Activated naive CD8-positive, alpha-beta T cell treated with anti-CD3 and anti-CD28 coated beads, Interleukin-2, amount 50 U/mL, for 24 hours (primary cell): ENCODE measurements around the gene MSN.
"Not testable (repeated sequence)": the region's sequence is repeated elsewhere in the genome, so short reads cannot be mapped to it uniquely, and the experiment has no call there.

Source experiments
- ATAC-seq: fragments of 150-1000 bp; cut with Tn5 transposase; one replicate; pipeline ENCODE4 v1.10.0; 2021
- DNase-seq: peaks from one replicate; pipeline ENCODE4 v3.0.0; 2021
- H3K27ac Mint-ChIP-seq: one replicate; pipeline ENCODE4 v1.8.0; 2021; ENCODE audit warnings: mild to moderate bottlenecking, mixed read lengths
- H3K27me3 Mint-ChIP-seq: one replicate; pipeline ENCODE4 v1.8.0; 2021; ENCODE audit warnings: mixed read lengths
- H3K36me3 Mint-ChIP-seq: one replicate; pipeline ENCODE4 v1.8.0; 2021; ENCODE audit warnings: low read depth, mixed read lengths
- H3K4me1 Mint-ChIP-seq: one replicate; pipeline ENCODE4 v1.8.0; 2021; ENCODE audit warnings: mixed read lengths
- H3K4me3 Mint-ChIP-seq: one replicate; pipeline ENCODE4 v1.8.0; 2021; ENCODE audit warnings: mild to moderate bottlenecking, moderate library complexity, mixed read lengths
- H3K9me3 Mint-ChIP-seq: one replicate; pipeline ENCODE4 v1.8.0; 2021; ENCODE audit warnings: mixed read lengths

MSN gene

GRCh38 chrX:65667503-65668376, at the start of gene MSN:
TSS of gene MSN (plus strand) at chrX:65667654. CDS start at chrX:65667842, 188 bp downstream.
- peak; percentile 62 for ATAC-seq
- H3K4me3 Mint-ChIP-seq: peak within 1 kb of the TSS; percentile 89
- peaks cover 38% of the 10 kb centered on the region for H3K4me1 Mint-ChIP-seq
- DNase-seq: peak; percentile 77
- H3K9me3 Mint-ChIP-seq: no peaks in the 10 kb centered on the region
- peaks cover 40% of the 10 kb centered on the region for H3K36me3 Mint-ChIP-seq
- peak within 1 kb of the TSS; percentile 99 for H3K27ac Mint-ChIP-seq
- H3K27me3 Mint-ChIP-seq: no peaks in the 10 kb centered on the region

- ATAC-seq, DNase-seq, H3K36me3 Mint-ChIP-seq, H3K27me3 Mint-ChIP-seq, H3K4me3 Mint-ChIP-seq, H3K27ac Mint-ChIP-seq, H3K9me3 Mint-ChIP-seq, H3K4me1 Mint-ChIP-seq: not testable (repeated sequence)
These were observed 47.3 kb upstream of the MSN start for GRCh38 chrX:65620096-65620705.

GRCh38 chrX:65630771-65631170, 36.7 kb upstream of the MSN start:
- DNase-seq (no peak), ATAC-seq (no peak)
- H3K4me1 Mint-ChIP-seq: no peaks in the 10 kb centered on the region
- H3K9me3 Mint-ChIP-seq: no peaks in the 10 kb centered on the region
- no peaks in the 10 kb centered on the region for H3K36me3 Mint-ChIP-seq
- no peak overlapping the region for H3K27ac Mint-ChIP-seq
- no peak overlapping the region for H3K4me3 Mint-ChIP-seq
- no peaks in the 10 kb centered on the region for H3K27me3 Mint-ChIP-seq

- H3K4me3 Mint-ChIP-seq: no peak overlapping the region
- H3K27me3 Mint-ChIP-seq: no peaks in the 10 kb centered on the region
- H3K4me1 Mint-ChIP-seq: no peaks in the 10 kb centered on the region
- no peaks in the 10 kb centered on the region for H3K36me3 Mint-ChIP-seq
- ATAC-seq (no peak), DNase-seq (no peak)
- no peak overlapping the region for H3K27ac Mint-ChIP-seq
- no peaks in the 10 kb centered on the region for H3K9me3 Mint-ChIP-seq
These were observed 33.6 kb upstream of the MSN start for GRCh38 chrX:65633826-65634225.

GRCh38 chrX:65634732-65635131, 32.7 kb upstream of the MSN start:
- ATAC-seq (no peak), DNase-seq (no peak)
- H3K4me1 Mint-ChIP-seq: no peaks in the 10 kb centered on the region
- H3K4me3 Mint-ChIP-seq: no peak overlapping the region
- H3K27me3 Mint-ChIP-seq: no peaks in the 10 kb centered on the region
- no peak overlapping the region for H3K27ac Mint-ChIP-seq
- H3K36me3 Mint-ChIP-seq: no peaks in the 10 kb centered on the region
- no peaks in the 10 kb centered on the region for H3K9me3 Mint-ChIP-seq

- H3K9me3 Mint-ChIP-seq: no peaks in the 10 kb centered on the region
- DNase-seq: no peak
- no peak overlapping the region for H3K4me3 Mint-ChIP-seq
These were observed 32.1 kb upstream of the MSN start for GRCh38 chrX:65635378-65635777.

GRCh38 chrX:65635822-65636221, 31.6 kb upstream of the MSN start:
- H3K4me1 Mint-ChIP-seq: no peaks in the 10 kb centered on the region
- ATAC-seq (no peak), DNase-seq (no peak)
- H3K4me3 Mint-ChIP-seq: no peak overlapping the region
- H3K9me3 Mint-ChIP-seq: no peaks in the 10 kb centered on the region
- H3K27ac Mint-ChIP-seq: no peak overlapping the region
- H3K36me3 Mint-ChIP-seq: no peaks in the 10 kb centered on the region
- H3K27me3 Mint-ChIP-seq: no peaks in the 10 kb centered on the region

More at GRCh38 chrX:65635378-65635777, 32.1 kb upstream of the MSN start:
- no peaks in the 10 kb centered on the region for H3K27me3 Mint-ChIP-seq
- no peak overlapping the region for H3K27ac Mint-ChIP-seq
- no peak for ATAC-seq
- H3K4me1 Mint-ChIP-seq: no peaks in the 10 kb centered on the region
- no peaks in the 10 kb centered on the region for H3K36me3 Mint-ChIP-seq

- not testable (repeated sequence) for H3K9me3 Mint-ChIP-seq, H3K27ac Mint-ChIP-seq, H3K27me3 Mint-ChIP-seq, H3K36me3 Mint-ChIP-seq, H3K4me3 Mint-ChIP-seq, H3K4me1 Mint-ChIP-seq, DNase-seq, ATAC-seq
These were observed 31.2 kb upstream of the MSN start for GRCh38 chrX:65636261-65636660.

- H3K27ac Mint-ChIP-seq: no peak overlapping the region
- no peak overlapping the region for H3K4me3 Mint-ChIP-seq
These were observed 30.1 kb upstream of the MSN start for GRCh38 chrX:65637335-65637734.

GRCh38 chrX:65642914-65643491, 24.5 kb upstream of the MSN start:
- no peak for DNase-seq
- Mint-ChIP-seq H3K27ac (no peak overlapping the region), H3K4me1 (peaks cover 35% of the 10 kb centered on the region)

More at GRCh38 chrX:65637335-65637734, 30.1 kb upstream of the MSN start:
- ATAC-seq: no peak
- no peak for DNase-seq
- Mint-ChIP-seq H3K36me3 (no peaks in the 10 kb centered on the region), H3K9me3 (no peaks in the 10 kb centered on the region), H3K27me3 (no peaks in the 10 kb centered on the region), H3K4me1 (peaks cover 1% of the 10 kb centered on the region)

GRCh38 chrX:65643531-65644052, 23.9 kb upstream of the MSN start:
- Mint-ChIP-seq H3K27ac (no peak overlapping the region), H3K4me3 (no peak overlapping the region), H3K4me1 (peaks cover 35% of the 10 kb centered on the region), H3K36me3 (no peaks in the 10 kb centered on the region), H3K9me3 (no peaks in the 10 kb centered on the region), H3K27me3 (no peaks in the 10 kb centered on the region)
- no peak for DNase-seq
- no peak for ATAC-seq

More at GRCh38 chrX:65642914-65643491, 24.5 kb upstream of the MSN start:
- no peak for ATAC-seq
- Mint-ChIP-seq H3K36me3 (no peaks in the 10 kb centered on the region), H3K27me3 (no peaks in the 10 kb centered on the region), H3K9me3 (no peaks in the 10 kb centered on the region), H3K4me3 (no peak overlapping the region)

- DNase-seq (peak; percentile 18), ATAC-seq (peak; percentile 89)
- Mint-ChIP-seq H3K36me3 (no peaks in the 10 kb centered on the region), H3K27ac (no peak overlapping the region), H3K27me3 (no peaks in the 10 kb centered on the region), H3K4me3 (no peak overlapping the region), H3K9me3 (no peaks in the 10 kb centered on the region), H3K4me1 (peaks cover 35% of the 10 kb centered on the region)
These were observed 22.7 kb upstream of the MSN start for GRCh38 chrX:65644621-65645289.

GRCh38 chrX:65647801-65648200, 19.7 kb upstream of the MSN start:
- H3K4me1 Mint-ChIP-seq: peaks cover 33% of the 10 kb centered on the region
- no peaks in the 10 kb centered on the region for H3K9me3 Mint-ChIP-seq
- H3K36me3 Mint-ChIP-seq: no peaks in the 10 kb centered on the region
- DNase-seq (no peak), ATAC-seq (no peak)
- no peak overlapping the region for H3K4me3 Mint-ChIP-seq
- H3K27me3 Mint-ChIP-seq: no peaks in the 10 kb centered on the region
- H3K27ac Mint-ChIP-seq: no peak overlapping the region

GRCh38 chrX:65652098-65652497, 15.4 kb upstream of the MSN start:
- ATAC-seq (no peak), DNase-seq (no peak)
- no peaks in the 10 kb centered on the region for H3K36me3 Mint-ChIP-seq
- H3K27ac Mint-ChIP-seq: no peak overlapping the region
- H3K4me3 Mint-ChIP-seq: no peak overlapping the region
- H3K4me1 Mint-ChIP-seq: peaks cover 20% of the 10 kb centered on the region
- H3K9me3 Mint-ChIP-seq: no peaks in the 10 kb centered on the region
- no peaks in the 10 kb centered on the region for H3K27me3 Mint-ChIP-seq
